ENCODE results near the gene ARHGAP6. TPM values are rescaled to one million over a fixed set of nuclear protein-coding genes. Genes with fewer than 3 reads are reported as not detected.

Gene ARHGAP6
- total and polyA plus RNA-seq, 2 of the 13 experiments (the other 11 are each of a cell fraction or from before 2014, with no cell fraction given) = 0.11 TPM; not detected in 1

- H2AFZ ChIP-seq (ENCODE audit: low read length) = no peak overlapping the region
- H3K4me1 ChIP-seq (ENCODE audit: insufficient read depth, low read length) = no peaks in the 10 kb centered on the region
- FAIRE-seq = no peak
- CTCF ChIA-PET (ENCODE audit: low intra/inter-chr PET ratio, low total read pairs) = no interaction called here
- in situ Hi-C loops (cut with HindIII; ENCODE audit: extremely low pct_ligation_motif_present, low pct_unique_long_range_greater_than_20kb) (no loop called here), intact Hi-C loops (cut with micrococcal nuclease; ENCODE audit: unreplicated experiment) (no loop called here)
- no TSS peak for BruUV-seq (replicated peaks)
- no peaks in the 10 kb centered on the region for H3K27me3 ChIP-seq (ENCODE audit: control insufficient read depth in 1 of 2, insufficient read depth in 2 of 2, low read length in 2 of 2)
- DNase-seq (ENCODE audit: low spot score) = no peak
- no peak for TF ChIP-seq PATZ1 (CRISPR knock-in tag; IDR thresholded peaks at IDR 0.05)
- no peak for TF ChIP-seq ZNF775 (CRISPR knock-in tag; IDR thresholded peaks at IDR 0.05; ENCODE audit: borderline replicate concordance)
- TF ChIP-seq GRHL1 (CRISPR knock-in tag; conservative IDR thresholded peaks at IDR 0.05) = no peak
- no peak for TF ChIP-seq MTA1 (CRISPR knock-in tag; IDR thresholded peaks at IDR 0.05; ENCODE audit: borderline replicate concordance)
- no peak for TF ChIP-seq KLF16 (CRISPR knock-in tag; IDR thresholded peaks at IDR 0.05)
- H3K4me2 ChIP-seq (ENCODE audit: low read depth, low read length) = no peak overlapping the region
- no peaks in the 10 kb centered on the region for H3K79me2 ChIP-seq (ENCODE audit: insufficient read depth, low read length)
- POLR2A ChIA-PET = no interaction called here
- ATAC-seq = no peak
- H3K27ac ChIP-seq (ENCODE audit: extremely low read length, insufficient read depth, low read length) = no peak overlapping the region
- no peak overlapping the region for H3K9ac ChIP-seq (ENCODE audit: insufficient read depth, low read depth, low read length)
- H3K36me3 ChIP-seq (replicated peaks in 1 of 2; ENCODE audit: control insufficient read depth in 1 of 2, insufficient read depth in 2 of 2, low read length in 2 of 2) = no peaks in the 10 kb centered on the region
- H3K9me3 ChIP-seq (ENCODE audit: low read length) = no peaks in the 10 kb centered on the region
- no peaks in the 10 kb centered on the region for H4K20me1 ChIP-seq (ENCODE audit: insufficient read depth, low read length)
- no peak overlapping the region for H3K4me3 ChIP-seq (replicated peaks in 1 of 3; ENCODE audit: insufficient read depth in 1 of 3, low read depth in 2 of 3, low read length in 3 of 3)
Measured at GRCh38 chrX:11376163-11376562, 289.6 kb downstream of the ARHGAP6 start.

Measured in HepG2 (cell line).